Measurements from ENCODE around the gene ABCD4. TPM values are rescaled to one million over a fixed set of nuclear protein-coding genes. Genes with fewer than 3 reads are reported as not detected.
"Not testable (repeated sequence)": the region's sequence is repeated elsewhere in the genome, so short reads cannot be mapped to it uniquely, and the experiment has no call there.

Gene ABCD4
- total RNA-seq, 6 experiments from 2014 or later = 13.4 to 18.5 (median 15.7) TPM

DNA sequence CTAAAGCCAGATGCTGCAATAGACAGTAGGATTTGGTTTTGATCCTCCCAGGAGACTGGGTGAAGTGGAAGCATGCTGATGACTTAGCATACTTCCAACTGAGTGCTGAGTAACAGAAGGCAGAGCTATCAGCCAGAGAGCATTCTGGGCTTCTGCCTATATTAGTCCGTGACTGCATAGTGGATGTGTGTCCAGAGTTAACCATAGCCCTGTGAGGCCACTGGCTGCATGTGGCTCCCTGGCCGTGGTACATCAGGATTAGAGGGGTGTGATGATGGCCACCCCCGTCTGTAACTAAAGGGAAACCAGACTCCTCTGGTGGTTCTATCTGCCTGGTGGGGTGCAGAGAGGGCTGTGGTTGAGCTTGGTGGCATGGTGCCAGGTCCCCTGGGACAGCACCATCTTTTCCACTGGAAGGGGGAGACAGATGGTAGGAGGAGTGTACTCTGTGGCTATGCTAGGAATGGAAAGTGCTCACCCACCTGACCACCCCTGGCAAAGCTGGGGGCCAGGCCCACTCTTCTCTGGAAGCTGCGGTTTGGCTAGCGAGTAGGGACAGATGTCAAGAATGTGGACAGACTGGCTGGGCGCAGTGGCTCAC is 27.4 kb downstream of the ABCD4 start:
- Mint-ChIP-seq H3K27me3 (ENCODE audit: insufficient read depth) (peaks cover 21% of the 10 kb centered on the region), H3K9me3 (peaks cover 7% of the 10 kb centered on the region), H3K4me1 (ENCODE audit: low read depth) (peaks cover 17% of the 10 kb centered on the region), H3K36me3 (ENCODE audit: low read depth) (peaks cover 11% of the 10 kb centered on the region), H3K4me3 (no peak overlapping the region), H3K27ac (no peak overlapping the region)
- DNase-seq = peak; percentile 67
- TF ChIP-seq CTCF (IDR thresholded peaks at IDR 0.05) = no peak

GRCh38 chr14:74271365-74271764 is 31.4 kb downstream of the ABCD4 start:
- no peak for TF ChIP-seq CTCF (IDR thresholded peaks at IDR 0.05)
- no peak overlapping the region for H3K4me3 Mint-ChIP-seq
- H3K9me3 Mint-ChIP-seq = no peaks in the 10 kb centered on the region
- peaks cover 30% of the 10 kb centered on the region for H3K4me1 Mint-ChIP-seq (ENCODE audit: low read depth)
- no peak for DNase-seq
- no peak overlapping the region for H3K27ac Mint-ChIP-seq
- H3K36me3 Mint-ChIP-seq (ENCODE audit: low read depth) = no peaks in the 10 kb centered on the region
- H3K27me3 Mint-ChIP-seq (ENCODE audit: insufficient read depth) = peaks cover 21% of the 10 kb centered on the region

GRCh38 chr14:74270382-74271177 is 32.2 kb downstream of the ABCD4 start:
- DNase-seq = peak; percentile 86
- H3K4me3 Mint-ChIP-seq = 0 out of 2 replicates have a peak overlapping the region, but pooled peaks have one; percentile 20
- peaks cover 29% of the 10 kb centered on the region for H3K4me1 Mint-ChIP-seq (ENCODE audit: low read depth)
- not testable (repeated sequence) for H3K36me3 Mint-ChIP-seq (ENCODE audit: low read depth); H3K27ac Mint-ChIP-seq; H3K9me3 Mint-ChIP-seq
- peaks cover 21% of the 10 kb centered on the region for H3K27me3 Mint-ChIP-seq (ENCODE audit: insufficient read depth)

DNA sequence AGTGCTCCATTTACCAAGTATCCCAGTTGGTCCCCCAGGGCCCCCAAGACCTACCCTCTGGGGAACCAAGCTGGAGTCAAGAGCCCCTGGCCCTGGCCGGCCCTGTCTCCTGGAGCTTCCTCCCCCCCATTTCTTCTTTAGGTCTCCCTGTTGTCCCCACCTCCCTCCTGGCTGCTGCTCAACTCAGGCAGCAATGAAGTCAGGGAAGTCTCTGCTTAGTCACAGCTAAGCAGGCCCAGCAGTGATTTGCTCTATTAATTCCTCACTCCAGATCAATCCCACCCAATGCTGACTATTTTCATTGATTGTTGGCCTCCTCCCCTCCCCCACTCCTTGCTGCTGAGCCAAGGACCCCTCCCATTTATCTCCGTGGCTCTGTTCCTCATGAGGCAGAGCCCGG is 35.1 kb downstream of the ABCD4 start:
- DNase-seq = no peak
- no peaks in the 10 kb centered on the region for H3K36me3 Mint-ChIP-seq (ENCODE audit: low read depth)

DNA sequence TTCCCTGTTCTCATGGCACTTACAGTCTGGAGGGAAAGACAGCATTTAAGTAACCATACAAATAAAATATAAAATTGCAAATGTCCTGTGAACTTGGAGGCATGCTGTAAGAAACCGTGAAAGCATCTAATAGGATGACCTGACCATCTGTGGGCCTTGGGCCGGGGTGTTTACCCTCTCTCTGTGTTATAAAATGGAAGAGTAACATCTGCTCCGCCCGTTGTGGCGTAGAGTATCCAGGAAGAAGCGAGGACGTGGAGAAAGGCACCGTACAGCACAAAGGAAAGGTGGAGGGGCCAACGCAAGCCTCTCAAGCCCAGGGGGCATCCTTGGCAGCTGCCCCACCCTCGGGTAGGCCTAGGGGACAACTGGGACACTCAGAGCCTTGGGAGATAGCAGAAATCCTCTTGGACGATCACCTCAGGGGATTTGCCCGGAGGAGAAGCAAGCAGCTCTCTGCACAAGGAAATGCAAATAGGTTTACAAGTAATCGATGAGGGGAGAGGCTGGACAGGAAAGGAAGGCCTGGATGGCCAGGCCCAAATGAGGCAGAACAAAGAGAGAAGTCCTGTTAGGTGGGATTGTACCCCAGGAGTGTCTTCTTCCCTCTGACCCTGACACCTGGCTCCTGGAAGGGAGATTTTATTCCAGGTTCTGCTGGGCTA is 37.3 kb downstream of the ABCD4 start:
- peaks cover 43% of the 10 kb centered on the region for H3K27me3 Mint-ChIP-seq (ENCODE audit: insufficient read depth)
- no peaks in the 10 kb centered on the region for H3K36me3 Mint-ChIP-seq (ENCODE audit: low read depth)
- no peak for DNase-seq
- H3K4me1 Mint-ChIP-seq (ENCODE audit: low read depth) = peaks cover 14% of the 10 kb centered on the region
- TF ChIP-seq CTCF (IDR thresholded peaks at IDR 0.05) = no peak
- no peak overlapping the region for H3K4me3 Mint-ChIP-seq
- H3K9me3 Mint-ChIP-seq = no peaks in the 10 kb centered on the region
- no peak overlapping the region for H3K27ac Mint-ChIP-seq

More for the DNA sequence above, 35.1 kb downstream of the ABCD4 start:
- H3K4me3 Mint-ChIP-seq = no peak overlapping the region
- H3K9me3 Mint-ChIP-seq = no peaks in the 10 kb centered on the region
- TF ChIP-seq CTCF (IDR thresholded peaks at IDR 0.05) = no peak
- peaks cover 20% of the 10 kb centered on the region for H3K4me1 Mint-ChIP-seq (ENCODE audit: low read depth)
- no peak overlapping the region for H3K27ac Mint-ChIP-seq
- peaks cover 29% of the 10 kb centered on the region for H3K27me3 Mint-ChIP-seq (ENCODE audit: insufficient read depth)

DNA sequence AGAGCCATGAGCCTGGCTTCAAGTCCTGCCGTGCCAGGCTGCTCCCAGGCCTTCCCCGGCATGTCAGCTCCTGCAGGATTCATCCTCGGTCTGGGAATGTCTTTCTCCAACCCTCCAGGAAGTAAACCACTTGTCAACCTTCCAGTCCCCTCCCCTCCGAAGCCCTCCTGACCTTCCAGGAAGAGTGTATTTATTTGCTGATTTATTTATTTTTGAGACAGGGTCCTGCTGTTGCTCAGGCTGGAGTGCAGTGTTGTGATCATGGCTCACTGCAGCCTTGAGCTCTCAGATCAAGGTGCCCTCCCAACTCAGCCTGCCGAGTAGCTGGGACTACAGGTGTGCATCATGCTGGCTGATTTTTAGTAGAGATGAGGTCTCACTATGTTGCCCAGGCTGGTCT is 38.8 kb downstream of the ABCD4 start:
- DNase-seq = no peak
- H3K36me3 Mint-ChIP-seq (ENCODE audit: low read depth) = no peaks in the 10 kb centered on the region
- peaks cover 6% of the 10 kb centered on the region for H3K4me1 Mint-ChIP-seq (ENCODE audit: low read depth)
- H3K9me3 Mint-ChIP-seq = no peaks in the 10 kb centered on the region
- no peak overlapping the region for H3K27ac Mint-ChIP-seq
- H3K4me3 Mint-ChIP-seq = no peak overlapping the region
- no peak for TF ChIP-seq CTCF (IDR thresholded peaks at IDR 0.05)
- H3K27me3 Mint-ChIP-seq (ENCODE audit: insufficient read depth) = peaks cover 47% of the 10 kb centered on the region
